Islet precursor cell (in vitro differentiated cells): ENCODE measurements around the gene BACH2.
"Not testable (repeated sequence)": the region's sequence is repeated elsewhere in the genome, so short reads cannot be mapped to it uniquely, and the experiment has no call there.

Experiments used
- DNase-seq: peaks from one replicate; pipeline ENCODE4 v3.0.0-alpha.2; 2018

Gene BACH2

DNA sequence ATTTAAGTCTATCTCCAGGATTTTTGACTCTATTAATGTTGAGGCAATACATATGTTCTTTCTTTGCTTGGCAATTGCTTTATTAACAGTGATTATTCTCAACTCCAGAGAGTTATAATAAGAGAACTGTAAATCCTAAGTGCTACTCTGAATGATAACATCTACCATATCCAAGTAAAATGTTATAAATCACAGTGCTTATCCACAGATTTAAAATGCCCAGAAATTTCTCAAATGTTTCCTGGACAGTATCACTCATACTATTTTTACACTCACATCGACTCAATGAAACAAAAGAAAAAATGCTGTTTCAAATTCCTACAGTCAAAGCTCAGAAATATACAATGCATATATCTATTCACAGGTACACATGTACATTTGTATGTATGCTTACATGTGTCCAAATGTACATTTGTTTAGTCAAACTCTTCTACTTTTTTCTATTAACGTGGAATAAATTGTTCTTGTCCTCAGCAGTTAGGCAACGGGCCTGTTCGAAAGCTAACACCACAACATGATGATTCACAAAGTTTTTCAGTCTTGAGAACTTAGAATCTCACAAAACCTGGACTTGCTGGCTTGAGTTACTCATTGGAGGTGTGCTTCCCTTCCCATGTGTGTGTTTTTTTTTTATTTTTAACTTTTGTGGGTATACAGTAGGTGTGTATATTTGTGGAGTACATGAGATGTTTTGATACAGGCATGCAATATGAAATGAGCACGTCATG, 209.4 kb downstream of the BACH2 start:
- no peak for DNase-seq

DNA sequence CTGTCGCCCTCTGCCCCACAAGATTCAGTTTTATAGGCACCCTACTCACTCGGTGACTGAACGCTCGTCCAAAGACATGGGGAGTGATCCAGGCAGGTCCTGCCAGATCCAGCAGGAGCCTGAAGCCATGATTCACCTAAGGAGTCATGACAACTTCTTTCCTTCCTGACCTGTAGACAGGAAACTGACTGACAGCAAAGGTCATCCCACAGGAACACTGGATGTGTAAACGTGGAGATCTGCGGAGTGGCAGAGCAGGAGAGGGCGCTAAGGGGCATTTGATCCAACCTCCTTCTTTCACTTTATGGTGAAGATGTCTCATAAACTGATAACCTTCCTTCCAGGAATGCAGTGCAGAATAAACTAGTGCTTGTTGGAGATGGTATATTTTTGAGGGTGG, 210.1 kb downstream of the BACH2 start:
- DNase-seq = peak; percentile 83

DNA sequence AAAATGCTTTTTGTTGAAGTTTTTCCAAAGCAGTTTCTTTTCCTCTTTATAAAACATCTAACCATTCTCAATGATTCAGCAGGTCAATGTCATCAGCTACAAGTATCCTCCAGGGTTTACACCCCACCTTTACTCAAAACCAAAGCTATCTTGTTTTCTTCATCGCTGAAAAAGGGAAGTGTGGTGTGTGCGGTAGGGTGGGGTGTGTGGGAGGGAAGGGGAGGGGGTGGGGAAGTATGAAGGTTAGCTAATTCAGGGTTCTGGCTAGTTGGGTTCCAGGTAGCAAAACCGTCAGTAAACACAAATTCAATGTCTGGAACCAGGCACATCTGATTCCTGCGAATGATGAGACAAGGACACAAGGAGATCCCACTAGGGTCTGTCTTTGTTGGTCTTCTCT, 212.8 kb downstream of the BACH2 start:
- DNase-seq = no peak

DNA sequence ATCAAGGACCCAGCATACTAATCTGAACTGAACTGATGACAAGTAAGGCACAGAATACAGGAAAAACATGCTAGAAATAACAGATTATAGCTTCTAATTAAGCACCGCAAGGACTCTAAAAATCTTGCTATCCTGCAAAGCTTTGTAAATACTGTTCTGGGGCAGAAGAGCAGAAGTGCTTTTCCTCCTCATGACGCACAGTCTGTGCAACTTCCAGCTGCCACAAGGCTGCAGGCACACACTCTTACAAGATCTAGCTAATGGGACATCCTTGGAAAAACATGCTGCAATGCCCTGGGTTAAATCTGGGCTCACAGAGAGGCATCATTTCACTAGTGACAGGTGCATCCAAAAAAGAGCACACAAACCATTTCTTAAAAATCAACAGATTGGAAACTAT, 213.8 kb downstream of the BACH2 start:
- DNase-seq = no peak

DNA sequence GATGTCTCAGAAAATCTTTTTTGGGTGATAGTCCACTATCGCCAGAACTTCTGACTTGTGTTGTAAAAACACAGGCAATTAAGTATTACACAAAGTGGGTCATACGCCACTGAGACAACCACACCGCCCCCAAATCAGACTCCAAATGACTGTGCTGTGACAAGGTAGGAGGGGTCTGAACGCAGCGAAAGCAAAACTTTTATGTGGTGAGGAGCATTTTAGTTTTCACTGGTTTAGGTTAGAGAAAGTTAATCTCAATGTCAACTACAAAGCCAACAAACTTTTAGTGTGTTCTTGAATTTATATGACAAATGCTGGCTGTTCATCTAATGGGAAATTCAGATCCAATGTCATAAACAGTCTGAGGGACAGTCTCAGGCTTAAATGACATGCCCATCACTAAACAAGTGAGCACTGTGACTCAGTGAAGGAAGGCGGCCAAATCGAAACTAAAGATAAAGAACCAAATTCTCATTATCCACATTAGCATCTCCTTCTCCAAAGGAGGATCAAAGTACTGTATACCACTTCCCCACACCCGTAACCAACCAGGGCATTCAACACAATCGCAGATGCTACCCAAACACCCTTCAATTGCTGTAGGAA, 215.7 kb downstream of the BACH2 start:
- no peak for DNase-seq

DNA sequence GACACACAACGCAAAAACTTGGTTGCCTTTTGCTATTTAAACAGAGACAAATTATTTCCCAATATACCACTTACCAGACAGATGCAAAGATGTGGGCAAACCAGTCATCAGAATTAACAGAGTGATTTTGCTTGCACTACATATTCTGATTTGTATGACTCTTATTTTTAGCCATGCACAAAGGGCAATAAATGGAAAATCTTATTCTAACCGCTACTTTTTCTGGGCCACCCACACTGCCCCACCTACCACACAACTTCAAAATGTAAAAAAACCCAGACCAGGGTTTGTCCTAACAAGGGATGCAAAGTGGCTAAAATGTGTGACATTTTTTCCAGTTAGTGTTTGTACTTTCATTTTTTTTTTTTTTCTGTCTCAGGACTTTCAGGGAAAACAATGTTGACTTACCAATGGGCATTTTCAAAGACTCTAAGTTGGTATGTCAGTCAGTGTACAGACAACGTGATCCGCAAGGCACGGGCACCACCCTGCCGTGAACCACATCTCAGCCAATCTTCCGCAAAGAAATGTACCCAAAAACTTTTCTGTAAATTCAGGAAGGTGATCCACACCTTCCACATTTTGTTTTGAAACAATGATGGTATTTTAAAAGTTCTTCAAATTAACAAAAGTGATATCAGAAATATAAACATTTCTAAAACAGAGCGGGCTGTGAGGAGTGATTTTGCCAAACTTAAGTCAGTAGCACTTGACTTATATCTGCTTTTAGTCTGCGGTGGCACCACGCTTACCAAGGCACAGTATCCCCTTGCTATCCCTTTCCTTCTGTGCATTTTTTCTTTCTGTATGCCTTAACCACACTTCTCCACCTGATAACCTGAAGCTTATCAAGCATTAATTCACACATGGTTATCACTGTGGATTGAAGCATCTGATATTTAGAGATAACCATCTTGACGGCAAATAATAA, 216.8 kb downstream of the BACH2 start:
- no peak for DNase-seq

DNA sequence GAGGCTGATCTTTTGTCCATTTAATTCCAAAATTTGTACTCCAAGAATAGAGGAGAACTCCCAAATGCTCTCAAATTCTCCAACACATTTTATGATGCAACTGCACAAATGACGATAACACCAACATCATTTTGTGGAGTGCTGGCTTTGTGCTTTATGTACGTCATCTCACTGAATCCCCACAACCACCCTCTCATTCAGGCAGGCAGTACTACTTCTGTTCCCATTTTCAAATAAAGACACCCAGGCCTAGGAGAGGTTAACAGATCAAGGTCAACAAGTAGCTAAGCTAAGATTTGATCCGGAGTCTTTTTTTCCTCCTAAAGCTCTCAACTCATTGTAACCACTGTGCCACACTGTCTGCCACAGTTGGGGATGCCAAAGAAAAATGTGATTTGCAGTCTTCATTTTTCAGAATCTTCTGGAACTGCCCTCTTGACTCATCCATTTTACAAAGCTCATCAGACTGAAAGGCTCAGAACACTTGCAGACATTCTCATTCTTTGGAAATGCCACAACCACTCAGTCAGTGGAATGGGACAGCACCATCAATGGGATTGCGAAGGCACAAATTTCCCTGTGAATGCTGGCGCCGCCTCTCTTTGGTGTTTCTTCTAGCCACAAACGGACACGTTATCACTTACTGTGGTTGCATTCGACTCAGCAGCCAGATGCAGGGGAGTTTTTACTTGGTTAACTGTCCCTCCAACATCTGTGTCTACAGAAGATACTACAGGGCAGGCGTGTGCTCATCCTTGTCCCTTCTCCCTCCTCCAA, 217.9 kb downstream of the BACH2 start:
- peak; percentile 80 for DNase-seq

DNA sequence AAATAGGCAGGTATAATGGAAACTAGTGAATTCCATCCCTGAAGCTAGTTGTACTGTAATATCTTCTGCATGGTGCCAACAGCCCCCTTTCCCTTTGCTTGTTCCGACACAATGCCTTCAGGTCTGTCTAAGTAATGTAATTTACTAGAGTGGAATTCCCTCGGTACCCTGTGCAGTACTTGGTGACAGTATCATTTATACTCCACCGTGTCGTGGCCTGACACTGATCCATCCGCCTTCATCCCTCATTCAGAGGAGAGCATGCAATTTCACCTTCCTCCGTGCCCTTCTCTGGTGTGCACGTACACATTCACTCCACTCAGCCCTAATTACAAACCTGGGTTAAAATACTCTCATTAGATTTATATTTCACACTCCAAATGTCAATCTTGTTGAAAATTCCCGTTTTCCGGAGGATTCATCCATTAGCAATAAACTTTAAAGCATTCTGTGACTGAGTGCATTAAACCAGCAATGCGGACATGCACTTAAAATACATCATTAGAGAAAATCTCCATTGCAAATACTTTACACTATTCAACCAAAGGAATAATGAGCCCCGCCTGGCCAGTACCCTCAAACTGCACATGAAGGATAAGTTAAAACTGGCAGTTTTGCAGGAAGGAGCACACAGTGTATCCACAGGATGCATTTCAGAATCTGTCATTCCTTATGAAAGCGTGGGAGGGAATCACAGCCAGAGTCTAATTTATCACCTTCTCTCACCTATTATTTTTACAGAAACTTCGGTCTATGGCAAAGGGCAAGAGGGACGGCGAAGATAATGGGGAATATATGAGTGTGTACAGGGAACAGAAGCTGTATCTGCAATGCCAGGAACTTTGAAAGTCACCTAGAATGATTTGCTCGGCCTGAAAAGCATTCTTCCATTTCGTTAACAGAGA, 219.9 kb downstream of the BACH2 start:
- no peak for DNase-seq

DNA sequence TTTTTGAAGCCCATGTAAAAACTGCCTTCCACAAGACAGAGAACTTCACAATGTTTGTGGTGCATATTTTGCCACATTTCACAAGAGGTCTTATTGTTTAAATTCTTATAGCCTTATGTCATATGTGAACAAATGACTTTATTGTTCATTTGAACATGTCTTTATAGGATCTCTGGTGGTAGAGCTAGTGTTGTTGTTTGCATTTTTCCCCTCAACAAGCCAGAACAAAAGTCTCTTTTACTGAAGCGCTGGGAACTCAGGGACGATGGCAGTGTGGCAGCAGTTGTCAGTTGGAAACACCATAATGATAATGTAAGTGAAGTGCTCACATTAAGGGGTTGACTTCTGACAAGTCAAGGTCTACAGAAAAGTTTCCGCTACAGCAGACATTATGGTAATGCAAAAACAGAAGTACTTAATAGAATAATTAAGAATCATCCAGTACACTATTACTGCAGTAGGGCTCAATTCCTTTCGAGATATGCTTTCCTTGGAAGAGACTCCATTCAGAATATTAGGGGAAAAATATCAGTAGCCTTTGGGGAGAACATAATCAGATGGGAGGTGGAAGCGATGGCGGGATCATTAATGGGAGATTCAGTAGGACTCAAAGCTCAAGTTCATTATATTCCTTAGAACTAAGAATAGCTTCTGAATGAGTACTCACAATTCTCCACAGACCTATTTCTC, 222.3 kb downstream of the BACH2 start:
- DNase-seq = no peak

DNA sequence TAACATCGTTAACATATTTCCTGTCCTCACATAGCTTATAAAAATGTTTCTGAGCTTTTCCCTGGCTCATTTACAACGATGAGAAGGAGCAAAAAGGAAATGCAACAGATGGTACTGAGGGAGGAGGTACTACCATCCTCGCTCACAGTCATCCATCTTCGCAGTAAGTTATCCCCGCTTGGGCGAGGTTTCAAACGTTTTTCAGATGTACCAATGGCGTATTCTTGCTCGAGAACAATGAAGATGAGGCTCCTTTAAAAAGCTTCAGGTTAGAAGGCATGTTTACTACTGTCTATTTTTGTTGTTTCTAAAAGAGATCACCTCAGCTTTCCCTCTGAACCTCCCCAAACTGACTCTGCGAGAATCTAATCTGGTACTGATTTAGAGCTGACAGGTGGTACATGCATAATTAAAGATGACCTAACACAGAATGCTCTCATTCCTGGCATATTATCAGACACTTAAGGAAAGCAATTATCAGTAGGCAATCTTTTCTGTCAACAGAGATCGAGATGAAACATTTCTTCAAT, 223.6 kb downstream of the BACH2 start:
- DNase-seq = no peak

DNA sequence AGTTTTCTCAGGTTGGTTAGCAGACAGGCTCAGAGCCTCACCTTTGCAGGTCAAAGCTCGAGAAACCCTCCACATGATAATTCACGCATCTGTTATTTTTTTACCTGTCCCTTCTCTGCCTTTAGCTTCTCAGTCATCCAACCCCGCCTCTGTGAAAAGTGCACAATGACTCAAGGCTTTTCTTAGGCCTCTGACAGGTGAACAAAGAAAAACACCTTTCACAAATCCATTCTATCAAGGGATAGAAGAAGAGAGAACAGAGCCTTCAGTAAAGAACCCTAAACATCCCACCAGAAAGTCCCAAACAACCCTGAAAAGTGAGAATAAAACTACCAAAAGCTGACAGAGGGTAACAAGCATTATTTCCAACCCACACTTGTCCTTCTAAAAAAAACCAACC, 224.1 kb downstream of the BACH2 start:
- no peak for DNase-seq

DNA sequence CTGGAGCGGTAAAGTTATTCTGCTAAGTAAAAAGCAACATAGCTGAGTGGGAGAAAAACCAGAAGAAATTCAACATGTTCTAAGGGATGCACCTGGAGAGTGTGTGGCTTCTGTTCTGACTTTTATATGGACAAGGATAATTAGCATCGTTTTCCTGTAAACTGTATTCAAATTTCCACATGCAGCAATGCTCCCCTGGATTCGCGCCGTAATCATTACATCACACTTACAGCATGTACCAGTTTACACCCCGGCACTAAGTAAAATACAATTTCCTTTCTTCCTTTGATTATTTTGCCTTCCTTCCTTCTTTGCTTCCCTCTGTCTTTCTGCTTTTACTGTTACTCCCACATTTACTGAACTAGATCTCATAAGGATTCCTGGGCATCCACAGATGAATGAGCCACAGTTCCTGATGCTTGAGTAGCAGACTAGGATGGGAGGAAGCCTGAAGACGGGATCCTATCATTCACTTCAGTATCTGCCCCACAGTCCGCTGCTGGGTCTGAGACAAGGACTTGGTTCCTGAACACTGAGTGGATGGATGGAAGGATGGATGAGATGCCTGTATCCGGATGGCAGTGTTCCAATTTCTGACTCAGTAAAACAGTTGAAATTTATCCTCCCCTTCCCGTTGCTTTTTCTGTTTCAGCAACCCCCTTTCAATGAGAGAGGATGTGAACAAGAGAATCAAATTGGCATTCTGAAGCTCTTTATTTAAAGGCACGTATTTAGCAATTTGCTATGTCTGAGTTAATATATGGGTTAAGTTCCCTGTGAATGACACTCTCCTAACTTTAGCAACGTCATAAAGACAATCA, 227.7 kb downstream of the BACH2 start:
- DNase-seq = no peak

DNA sequence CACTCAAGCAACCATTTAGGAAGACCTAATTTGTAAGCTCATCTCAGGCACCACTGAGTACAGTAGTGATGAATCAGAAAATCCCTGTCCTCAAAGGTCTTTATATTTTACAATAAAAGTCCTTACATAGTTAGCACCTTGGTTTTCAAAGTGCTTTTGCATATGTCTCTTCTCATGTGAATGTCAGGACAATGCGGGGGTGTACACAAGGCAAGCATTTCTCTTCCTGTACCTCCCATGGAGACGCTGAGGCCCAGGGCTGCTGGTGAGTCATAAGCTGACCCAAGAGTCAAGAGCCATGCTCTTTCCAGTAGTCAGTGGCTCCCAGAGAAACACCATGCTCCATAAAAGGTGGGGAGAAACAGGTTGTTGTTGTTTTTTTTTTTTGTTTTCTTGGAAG, 228.4 kb downstream of the BACH2 start:
- DNase-seq = peak; percentile 86

DNA sequence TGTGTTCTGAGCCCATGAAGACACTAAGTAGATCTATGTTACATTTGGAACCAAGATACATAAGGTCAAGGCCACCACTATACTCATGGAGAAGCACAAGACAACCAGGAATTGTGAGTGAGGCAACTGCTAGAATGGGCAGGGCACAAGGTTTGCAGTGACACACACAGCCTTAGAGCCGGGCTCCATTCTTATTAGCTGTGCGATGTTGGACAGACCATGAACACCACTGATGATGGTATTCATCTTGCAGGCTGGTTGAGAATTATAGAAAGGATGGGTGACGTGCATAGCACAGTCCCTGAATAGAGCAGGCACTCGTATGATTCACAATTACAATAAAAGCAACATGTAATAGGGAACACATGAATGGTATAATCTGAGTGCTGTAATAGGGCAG, 229.9 kb downstream of the BACH2 start:
- DNase-seq = no peak

DNA sequence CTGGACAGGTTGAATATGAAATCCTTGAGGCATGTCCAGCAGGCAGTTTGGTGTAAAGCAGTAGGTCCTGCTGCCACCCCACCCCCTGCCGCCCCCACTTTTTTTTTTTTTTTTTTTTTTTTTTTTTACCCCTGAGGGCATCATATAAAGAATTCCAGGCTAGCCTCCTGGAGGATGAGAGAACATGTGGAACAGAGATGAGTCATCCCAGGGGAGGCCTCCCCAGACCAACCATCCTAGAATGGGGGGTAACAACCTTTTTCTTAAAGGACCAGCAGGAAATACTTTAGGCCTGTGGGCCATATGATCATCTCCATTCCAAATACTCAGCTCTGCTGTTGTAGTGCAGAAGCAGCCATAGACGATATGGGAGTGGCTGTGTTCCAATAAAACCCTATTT, 231.5 kb downstream of the BACH2 start:
- no peak for DNase-seq

DNA sequence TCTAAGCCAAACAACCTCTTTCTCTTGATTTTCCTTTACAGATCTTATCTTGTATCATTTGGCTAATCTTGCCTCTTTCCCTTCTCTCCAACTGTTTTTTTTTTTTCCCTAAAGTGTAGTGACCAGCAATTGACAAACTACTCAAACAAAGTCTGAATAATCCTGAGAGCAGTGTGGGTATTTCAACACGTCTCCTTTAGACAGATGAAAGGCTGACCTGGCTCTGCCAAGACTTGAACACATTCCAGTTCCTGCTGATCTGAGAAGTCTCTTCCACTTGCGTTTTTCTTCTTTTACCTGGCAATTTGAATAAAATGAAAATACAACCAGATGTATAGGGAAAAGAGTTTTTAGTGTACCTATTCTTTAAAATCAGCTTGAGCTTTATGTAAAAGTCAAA, 234.0 kb downstream of the BACH2 start:
- DNase-seq = no peak

DNA sequence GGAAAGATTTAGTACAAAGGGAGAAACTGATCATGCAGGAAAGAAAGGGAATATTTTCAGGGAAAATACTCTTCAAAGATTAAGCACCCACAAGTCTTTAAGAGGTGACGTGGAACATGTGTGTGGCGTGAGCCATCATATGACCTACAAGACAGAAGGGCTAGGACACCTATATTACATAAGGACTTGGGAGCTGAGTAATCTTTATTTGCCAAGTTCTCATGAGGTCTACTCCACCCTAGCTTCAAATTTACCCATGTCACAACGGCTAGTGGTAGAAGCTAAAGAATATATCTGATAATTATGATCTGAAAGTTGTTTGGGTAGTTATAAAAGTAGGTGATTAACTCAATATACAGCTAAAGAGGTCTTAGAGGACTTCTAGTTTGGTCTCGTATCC, 234.6 kb downstream of the BACH2 start:
- DNase-seq = no peak

DNA sequence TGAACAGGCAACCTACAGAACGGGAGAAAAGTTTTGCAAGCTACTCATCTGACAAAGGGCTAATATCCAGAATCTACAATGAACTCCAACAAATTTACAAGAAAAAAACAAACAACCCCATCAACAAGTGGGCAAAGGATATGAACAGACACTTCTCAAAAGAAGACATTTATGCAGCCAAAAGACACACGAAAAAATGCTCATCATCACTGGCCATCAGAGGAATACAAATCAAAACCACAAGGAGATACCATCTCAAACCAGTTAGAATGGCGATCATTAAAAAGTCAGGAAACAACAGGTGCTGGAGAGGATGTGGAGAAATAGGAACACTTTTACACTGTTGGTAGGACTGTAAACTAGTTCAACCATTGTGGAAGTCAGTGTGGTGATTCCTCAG, 237.5 kb downstream of the BACH2 start:
- DNase-seq = not testable (repeated sequence)

DNA sequence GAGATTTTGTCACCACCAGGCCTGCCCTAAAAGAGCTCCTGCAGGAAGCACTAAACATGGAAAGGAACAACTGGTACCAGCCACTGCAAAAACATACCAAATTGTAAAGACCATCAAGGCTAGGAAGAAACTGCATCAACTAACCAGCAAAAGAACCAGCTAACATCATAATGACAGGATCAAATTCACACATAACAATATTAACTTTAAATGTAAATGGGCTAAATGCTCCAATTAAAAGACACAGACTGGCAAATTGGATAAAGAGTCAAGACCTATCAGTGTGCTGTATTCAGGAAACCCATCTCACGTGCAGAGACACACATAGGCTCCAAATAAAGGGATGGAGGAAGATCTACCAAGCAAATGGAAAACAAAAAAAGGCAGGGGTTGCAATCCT, 240.7 kb downstream of the BACH2 start:
- not testable (repeated sequence) for DNase-seq

DNA sequence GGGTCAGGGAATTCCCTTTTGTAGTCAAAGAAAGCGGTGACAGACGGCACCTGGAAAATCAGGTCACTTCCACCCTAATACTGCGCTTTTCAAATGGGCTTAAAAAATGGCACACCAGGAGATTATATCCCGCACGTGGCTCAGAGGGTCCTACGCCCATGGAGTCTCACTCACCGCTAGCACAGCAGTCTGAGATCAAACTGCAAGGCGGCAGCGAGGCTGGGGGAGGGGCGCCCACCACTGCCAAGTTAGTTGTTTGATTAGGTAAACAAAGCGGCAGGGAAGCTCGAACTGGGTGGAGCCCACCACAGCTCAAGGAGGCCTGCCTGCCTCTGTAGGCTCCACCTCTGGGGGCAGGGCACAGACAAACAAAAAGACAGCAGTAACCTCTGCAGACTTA, 242.4 kb downstream of the BACH2 start:
- not testable (repeated sequence) for DNase-seq
